ENCODE data around the gene GALNT3.

The GALNT3 gene

DNA sequence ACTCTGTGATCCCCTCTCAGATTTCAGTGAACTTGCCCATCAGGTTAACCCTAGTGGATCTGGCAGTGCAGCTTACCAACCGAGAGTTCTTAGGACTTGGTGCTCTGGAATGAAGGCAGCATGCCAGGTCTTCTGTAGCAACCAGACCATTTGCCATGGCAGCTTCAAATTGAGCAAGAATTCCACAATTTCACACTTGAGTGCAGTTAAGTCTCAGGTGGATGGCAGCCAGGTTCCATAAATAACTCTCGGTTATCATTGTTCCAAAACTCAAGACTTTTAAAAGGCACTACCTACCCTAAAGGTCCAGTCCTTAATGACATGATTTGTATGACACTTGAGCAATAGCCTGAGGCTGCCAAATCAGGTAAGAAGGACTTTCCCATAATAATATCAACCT, 48.1 kb downstream of the GALNT3 start:
- TF ChIP-seq POLR2A (IDR thresholded peaks at IDR 0.05; ENCODE audit: low read length): no peak
- no peak for TF ChIP-seq GATA1 (IDR thresholded peaks at IDR 0.05; ENCODE audit: low read depth, low read length)
- DNase-seq: no peak

DNA sequence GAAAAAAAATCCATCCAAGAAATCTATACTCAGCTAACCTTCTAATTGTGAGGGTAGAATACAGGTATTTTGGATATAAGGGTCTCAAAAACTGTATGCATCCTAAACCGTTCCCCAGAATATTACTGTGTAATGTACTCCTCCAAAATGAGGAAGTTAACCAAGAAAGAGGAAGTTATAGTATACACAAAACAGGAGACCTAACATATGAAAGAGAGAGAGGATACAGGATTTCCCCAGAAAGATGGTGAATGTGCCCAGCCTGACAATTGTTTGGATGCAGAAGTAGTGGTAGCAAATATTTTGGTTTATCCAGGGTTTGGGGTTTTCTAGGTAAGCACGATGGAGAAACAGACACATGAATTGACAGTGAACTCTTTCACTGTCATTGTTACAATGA, 50.6 kb downstream of the GALNT3 start:
- TF ChIP-seq GATA1 (IDR thresholded peaks at IDR 0.05; ENCODE audit: low read depth, low read length) (no peak), POLR2A (IDR thresholded peaks at IDR 0.05; ENCODE audit: low read length) (no peak)
- DNase-seq: no peak

DNA sequence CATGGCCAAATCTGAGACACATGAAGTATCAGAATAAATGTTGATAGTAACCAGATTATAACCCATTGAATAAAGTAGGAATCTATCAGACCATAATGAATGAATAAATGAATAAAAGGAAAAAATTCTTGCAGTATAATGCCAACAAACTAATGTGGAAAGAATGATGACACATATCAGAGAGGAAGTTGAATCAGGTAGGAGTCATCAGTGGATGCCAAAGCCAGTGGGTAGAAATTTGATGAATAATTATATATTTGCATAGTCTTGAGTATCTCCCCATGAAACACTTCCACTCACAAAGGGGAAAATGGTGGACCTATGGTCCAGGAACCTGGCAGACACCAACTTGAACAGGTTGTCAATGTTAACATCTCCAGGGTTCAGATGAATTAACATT, 68.6 kb downstream of the GALNT3 start:
- no peak for DNase-seq

DNA sequence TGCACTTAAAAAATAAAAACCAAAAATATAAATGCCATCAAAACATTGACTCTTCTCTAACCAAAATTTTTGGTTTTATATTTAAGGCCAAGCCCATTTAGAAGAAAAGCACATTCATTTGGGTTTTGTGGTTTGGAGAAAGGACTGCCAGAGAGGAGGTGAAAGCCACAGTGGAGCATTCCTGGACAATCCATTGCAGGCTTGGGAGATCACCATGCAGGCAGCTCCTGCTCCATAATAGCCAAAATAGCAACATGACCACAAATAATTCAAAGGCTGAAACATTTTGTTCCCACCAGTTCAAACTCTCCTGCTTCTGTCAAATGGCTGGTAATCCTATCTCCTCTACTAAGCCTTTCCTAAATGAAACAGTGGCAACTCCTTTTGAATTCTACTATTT, 73.5 kb downstream of the GALNT3 start:
- no peak for DNase-seq
- no peak for TF ChIP-seq POLR2A (IDR thresholded peaks at IDR 0.05; ENCODE audit: low read length)
- TF ChIP-seq GATA1 (IDR thresholded peaks at IDR 0.05; ENCODE audit: low read depth, low read length): no peak

More for the DNA sequence above, 68.6 kb downstream of the GALNT3 start:
- no peak for TF ChIP-seq POLR2A (IDR thresholded peaks at IDR 0.05; ENCODE audit: low read length)
- TF ChIP-seq GATA1 (IDR thresholded peaks at IDR 0.05; ENCODE audit: low read depth, low read length): no peak

DNA sequence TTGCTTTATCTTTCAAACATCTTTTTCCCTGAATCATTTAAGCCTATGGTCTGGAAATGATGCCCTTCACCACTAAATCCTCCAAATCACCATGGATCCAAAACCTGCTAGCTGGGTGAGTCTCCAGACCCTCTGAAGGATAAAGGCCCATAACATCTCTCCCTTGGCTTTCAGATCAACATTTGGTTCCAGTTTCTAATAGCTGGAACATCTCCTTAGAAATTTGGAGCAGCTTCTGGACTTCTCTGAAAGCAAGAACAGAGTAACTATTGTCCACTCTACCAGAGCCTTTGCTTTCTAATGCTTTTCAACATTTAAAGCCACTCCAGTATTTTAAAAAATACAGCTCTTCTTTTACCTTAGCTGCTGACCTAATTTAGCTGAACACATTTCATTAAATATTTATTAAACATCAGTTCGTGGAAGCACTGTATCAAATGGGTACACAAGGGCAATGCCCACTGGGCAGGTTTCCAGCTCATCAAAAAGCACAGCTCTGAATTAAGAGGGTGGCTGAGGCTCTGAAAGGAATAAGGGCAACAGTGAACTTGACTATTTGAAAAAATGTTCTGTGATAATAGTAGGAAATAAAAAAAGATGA, 75.3 kb downstream of the GALNT3 start:
- no peak for TF ChIP-seq GATA1 (IDR thresholded peaks at IDR 0.05; ENCODE audit: low read depth, low read length)
- TF ChIP-seq POLR2A (IDR thresholded peaks at IDR 0.05; ENCODE audit: low read length): no peak
- DNase-seq: no peak

DNA sequence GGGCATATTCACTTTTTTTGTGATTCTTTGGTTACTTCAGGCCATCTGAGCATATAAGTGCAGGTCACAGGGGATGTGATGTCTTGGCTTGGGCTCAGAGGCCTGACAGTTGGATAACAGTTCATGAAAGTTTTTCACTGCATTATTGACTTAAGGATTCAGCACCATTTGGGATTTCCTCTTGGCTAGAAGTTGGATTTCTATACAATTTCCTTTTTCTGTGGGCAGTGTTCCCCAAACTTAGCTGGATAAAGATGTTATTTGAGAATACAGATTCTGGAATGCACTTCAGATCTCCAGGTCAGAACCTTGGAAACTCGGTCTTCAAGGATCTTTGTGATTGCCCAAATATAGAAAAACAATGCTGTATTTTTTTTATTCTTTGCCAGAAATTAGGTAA, 78.0 kb downstream of the GALNT3 start:
- no peak for TF ChIP-seq POLR2A (IDR thresholded peaks at IDR 0.05; ENCODE audit: low read length)
- TF ChIP-seq GATA1 (IDR thresholded peaks at IDR 0.05; ENCODE audit: low read depth, low read length): no peak
- no peak for DNase-seq

DNA sequence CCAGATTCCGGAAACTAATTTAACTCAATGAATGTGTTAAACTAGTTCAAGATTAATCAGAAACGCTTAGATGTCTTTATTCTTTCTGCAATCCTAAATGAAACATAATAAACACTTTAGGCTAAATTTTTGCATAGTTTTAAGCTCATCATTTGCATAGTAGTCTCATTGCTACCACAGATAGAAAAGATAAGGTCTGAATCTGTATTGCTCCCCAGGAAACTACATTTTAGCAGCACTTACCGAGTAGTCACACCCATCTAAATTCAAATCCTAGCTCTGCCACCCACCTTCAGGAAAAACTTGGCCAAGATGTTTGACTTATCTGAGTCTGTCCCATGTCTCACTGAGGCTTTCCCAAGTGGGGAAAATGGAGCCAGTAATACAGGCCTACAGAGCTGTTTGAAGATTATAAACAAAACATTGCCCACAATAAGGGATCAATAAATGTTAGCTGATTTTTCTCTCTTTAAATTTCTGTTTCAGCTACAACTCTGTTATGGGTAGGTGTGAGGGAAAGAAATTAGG, 87.0 kb downstream of the GALNT3 start:
- no peak for DNase-seq
- TF ChIP-seq POLR2A (IDR thresholded peaks at IDR 0.05; ENCODE audit: low read length): no peak

DNA sequence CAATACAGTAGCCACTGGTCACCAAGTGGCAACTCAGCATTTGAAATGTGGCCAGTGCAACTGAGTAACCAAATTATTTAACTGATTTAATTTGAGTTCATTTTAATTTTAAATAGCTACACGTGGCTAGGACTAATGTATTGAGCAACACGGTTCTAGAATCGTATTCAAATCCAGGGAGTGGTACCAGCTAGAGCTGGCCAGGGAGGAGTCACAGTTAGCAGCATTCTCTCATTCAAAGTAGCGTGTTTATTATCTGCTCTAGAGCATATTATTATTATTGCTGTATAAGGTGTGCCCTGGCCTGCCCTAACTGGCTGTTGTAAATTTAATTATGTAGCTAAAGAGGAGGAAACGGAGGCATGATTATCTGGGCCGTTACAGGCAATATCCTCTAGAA, 92.9 kb downstream of the GALNT3 start:
- no peak for DNase-seq
- TF ChIP-seq GATA1 (IDR thresholded peaks at IDR 0.05; ENCODE audit: low read depth, low read length) (no peak), POLR2A (IDR thresholded peaks at IDR 0.05; ENCODE audit: low read length) (no peak)

DNA sequence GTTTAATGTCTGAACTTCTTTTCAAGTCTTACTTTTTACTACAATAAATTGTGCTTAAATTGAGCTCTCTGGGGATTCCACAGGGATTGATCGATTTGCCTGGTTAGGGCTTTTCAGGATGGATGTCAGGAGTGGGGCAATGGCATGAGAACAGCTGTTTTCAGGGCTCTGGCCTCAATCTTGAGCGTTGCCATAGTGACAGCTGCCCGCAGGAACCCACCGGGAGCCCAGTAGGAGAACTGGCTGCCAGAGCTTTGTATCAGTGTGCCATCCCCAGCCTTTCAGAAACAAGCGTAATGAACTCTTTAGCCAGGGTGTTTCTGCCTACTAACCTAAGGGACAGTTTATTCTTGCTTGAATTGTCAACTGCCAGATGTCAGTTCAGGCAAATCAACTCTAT, 93.5 kb downstream of the GALNT3 start:
- no peak for DNase-seq

DNA sequence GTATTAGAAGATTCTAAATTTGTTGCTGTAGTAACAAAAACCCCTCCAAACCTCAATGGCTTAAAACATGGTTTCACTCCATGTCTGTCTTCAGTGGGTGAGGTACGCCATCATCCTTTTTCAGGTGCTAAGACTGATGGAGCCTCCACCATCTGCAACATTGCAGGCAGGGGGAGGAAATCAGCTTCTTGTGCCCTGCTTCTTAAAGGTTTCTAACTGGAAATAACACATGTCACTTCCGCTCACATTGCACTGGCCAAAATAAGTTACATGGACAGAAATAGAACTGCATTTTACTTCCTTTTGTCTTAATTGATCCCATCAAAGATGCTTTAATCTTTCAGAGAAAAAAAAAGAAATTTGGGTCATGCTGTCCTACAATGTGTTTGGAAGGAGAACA, 94.1 kb downstream of the GALNT3 start:
- TF ChIP-seq POLR2A (IDR thresholded peaks at IDR 0.05; ENCODE audit: low read length) (no peak), GATA1 (IDR thresholded peaks at IDR 0.05; ENCODE audit: low read depth, low read length) (no peak)

More for the DNA sequence above, 93.5 kb downstream of the GALNT3 start:
- no peak for TF ChIP-seq POLR2A (IDR thresholded peaks at IDR 0.05; ENCODE audit: low read length)
- TF ChIP-seq GATA1 (IDR thresholded peaks at IDR 0.05; ENCODE audit: low read depth, low read length): no peak

DNA sequence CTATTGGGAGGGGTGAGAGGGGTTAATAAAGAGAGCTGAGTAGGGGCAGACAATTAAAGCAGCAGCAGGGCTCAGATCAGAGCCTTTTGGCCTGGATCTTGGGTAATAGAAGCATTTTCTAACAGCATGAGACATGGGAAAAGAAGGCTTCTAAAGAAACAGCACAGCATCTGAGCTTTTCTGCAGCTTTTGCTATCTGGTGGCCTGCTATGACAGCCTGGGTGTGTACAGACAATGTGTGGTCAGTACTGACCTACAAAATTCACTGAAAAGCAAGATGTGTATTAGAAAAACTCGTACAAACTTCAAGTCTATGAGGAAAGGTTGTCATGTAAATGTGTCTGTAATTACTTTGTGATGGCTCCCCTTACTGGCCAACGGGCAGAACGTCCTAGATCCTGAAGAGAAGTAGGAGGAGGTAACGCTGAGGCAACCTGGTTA, 95.6 kb downstream of the GALNT3 start:
- DNase-seq: peak; percentile 5 to 18
- TF ChIP-seq POLR2A (IDR thresholded peaks at IDR 0.05; ENCODE audit: low read length): no peak
- no peak for TF ChIP-seq GATA1 (IDR thresholded peaks at IDR 0.05; ENCODE audit: low read depth, low read length)

More for the DNA sequence above, 94.1 kb downstream of the GALNT3 start:
- DNase-seq: no peak

DNA sequence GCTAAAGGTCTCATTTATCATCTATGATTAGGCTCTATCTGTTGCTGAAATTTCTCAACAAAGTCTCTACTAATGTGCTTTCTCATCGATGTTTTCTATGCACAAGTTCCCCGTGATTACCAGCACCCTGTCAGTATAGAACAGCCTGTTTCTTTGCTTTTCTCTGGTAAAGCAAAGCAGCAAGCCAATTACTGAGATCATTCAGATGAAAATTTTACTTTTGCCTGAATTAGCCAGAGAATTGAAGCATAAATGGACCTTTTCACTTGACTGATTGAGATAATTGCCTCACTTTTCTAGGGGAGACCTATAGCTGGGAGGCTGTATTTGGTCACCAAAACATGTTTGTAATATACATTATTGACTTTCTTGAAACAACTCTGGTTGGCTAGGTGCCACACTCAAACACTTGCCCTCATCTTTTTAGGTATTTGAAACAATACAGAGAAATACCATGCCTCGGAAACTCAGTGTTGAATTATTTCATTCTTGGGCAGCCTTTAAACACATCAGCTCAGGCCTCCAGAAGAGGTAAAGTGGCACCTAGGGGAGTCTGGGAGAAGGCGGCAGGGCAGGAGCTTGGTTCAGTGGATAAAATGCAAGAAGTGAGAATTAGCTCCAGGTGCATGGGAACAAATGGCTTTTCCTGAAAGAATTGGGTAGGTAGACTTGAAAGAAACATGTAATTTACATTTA, 96.2 kb downstream of the GALNT3 start:
- no peak for DNase-seq
- TF ChIP-seq POLR2A (IDR thresholded peaks at IDR 0.05; ENCODE audit: low read length) (no peak), GATA1 (IDR thresholded peaks at IDR 0.05; ENCODE audit: low read depth, low read length) (no peak)

Data from erythroblast (primary cell).